Daoy (cell line): ENCODE data around the gene PJA1. TPM values are rescaled to one million over a fixed set of nuclear protein-coding genes. Genes with fewer than 3 reads are reported as not detected.

Experiments
- DNase-seq: peaks from one replicate; pipeline ENCODE4 v3.0.0-alpha.2; 2015; ENCODE audit warnings: low read depth
- total RNA-seq: library from RNA; depleted of rRNA; stranded (reverse); fragments of >200 nt; shearing (Covaris generic); gene quantifications from 2 replicates; pipeline ENCODE4 v1.2.3, GENCODE V29; 2014

PJA1 gene
- total RNA-seq, 1 experiment from 2014 or later: 37.5 TPM

- DNase-seq: no peak
Measured at GRCh38 chrX:69143530-69143929, 21.7 kb downstream of the PJA1 start.

- DNase-seq: no peak
Measured at GRCh38 chrX:69142788-69143469, 22.3 kb downstream of the PJA1 start.

GRCh38 chrX:69140837-69141236 lies 24.4 kb downstream of the PJA1 start:
- DNase-seq: no peak

GRCh38 chrX:69139516-69139915 lies 25.7 kb downstream of the PJA1 start:
- no peak for DNase-seq

- DNase-seq: no peak
Measured at GRCh38 chrX:69138512-69138911, 26.7 kb downstream of the PJA1 start.

- no peak for DNase-seq
Measured at GRCh38 chrX:69138118-69138390, 27.2 kb downstream of the PJA1 start.

GRCh38 chrX:69137371-69138117 lies 27.7 kb downstream of the PJA1 start:
- DNase-seq: no peak

GRCh38 chrX:69136546-69137331 lies 28.5 kb downstream of the PJA1 start:
- DNase-seq: no peak

- peak; percentile 49 for DNase-seq
Measured at GRCh38 chrX:69133921-69134542, 31.2 kb downstream of the PJA1 start.

GRCh38 chrX:69131886-69132285 lies 33.4 kb downstream of the PJA1 start:
- no peak for DNase-seq

GRCh38 chrX:69130439-69130838 lies 34.8 kb downstream of the PJA1 start:
- DNase-seq: no peak

- no peak for DNase-seq
Measured at GRCh38 chrX:69128588-69128987, 36.7 kb downstream of the PJA1 start.

- no peak for DNase-seq
Measured at GRCh38 chrX:69127466-69127865, 37.8 kb downstream of the PJA1 start.

- DNase-seq: no peak
Measured at GRCh38 chrX:69126642-69127041, 38.6 kb downstream of the PJA1 start.

GRCh38 chrX:69125094-69125493 lies 40.2 kb downstream of the PJA1 start:
- no peak for DNase-seq

GRCh38 chrX:69124108-69124507 lies 41.1 kb downstream of the PJA1 start:
- no peak for DNase-seq

- DNase-seq: no peak
Measured at GRCh38 chrX:69123481-69123880, 41.8 kb downstream of the PJA1 start.

GRCh38 chrX:69121321-69122000 lies 43.8 kb downstream of the PJA1 start:
- no peak for DNase-seq

GRCh38 chrX:69120476-69120875 lies 44.8 kb downstream of the PJA1 start:
- DNase-seq: no peak

- no peak for DNase-seq
Measured at GRCh38 chrX:69119122-69119521, 46.1 kb downstream of the PJA1 start.

GRCh38 chrX:69117876-69118526 lies 47.3 kb downstream of the PJA1 start:
- DNase-seq: no peak
